GM21786 (cell line): Measurements from ENCODE around the gene TGFBRAP1.

Source experiments
- ATAC-seq: cut with Tn5 transposase; IDR thresholded peaks from one replicate; pipeline ENCODE4 v1.9.1; 2021; ENCODE audit not compliant: unreplicated experiment

Gene TGFBRAP1

GRCh38 chr2:105321875-105322646 is 7.5 kb downstream of the TGFBRAP1 start:
- ATAC-seq: peak; percentile 49

GRCh38 chr2:105320651-105321215 is 8.8 kb downstream of the TGFBRAP1 start:
- no peak for ATAC-seq

GRCh38 chr2:105317937-105318336 is 11.6 kb downstream of the TGFBRAP1 start:
- ATAC-seq: no peak

- ATAC-seq: no peak
Measured at GRCh38 chr2:105315314-105315713, 14.2 kb downstream of the TGFBRAP1 start.

GRCh38 chr2:105313877-105314276 is 15.7 kb downstream of the TGFBRAP1 start:
- no peak for ATAC-seq

GRCh38 chr2:105309147-105309545 is 20.4 kb downstream of the TGFBRAP1 start:
- ATAC-seq: no peak

- no peak for ATAC-seq
Measured at GRCh38 chr2:105308382-105309146, 21.0 kb downstream of the TGFBRAP1 start.

- no peak for ATAC-seq
Measured at GRCh38 chr2:105307962-105308361, 21.6 kb downstream of the TGFBRAP1 start.

GRCh38 chr2:105307550-105307949 is 22.0 kb downstream of the TGFBRAP1 start:
- ATAC-seq: no peak

- ATAC-seq: no peak
Measured at GRCh38 chr2:105307146-105307545, 22.4 kb downstream of the TGFBRAP1 start.

GRCh38 chr2:105301646-105302045 is 27.9 kb downstream of the TGFBRAP1 start:
- no peak for ATAC-seq

GRCh38 chr2:105299290-105299689 is 30.2 kb downstream of the TGFBRAP1 start:
- no peak for ATAC-seq

GRCh38 chr2:105298017-105298416 is 31.5 kb downstream of the TGFBRAP1 start:
- no peak for ATAC-seq

- ATAC-seq: no peak
Measured at GRCh38 chr2:105297216-105297615, 32.3 kb downstream of the TGFBRAP1 start.

- ATAC-seq: no peak
Measured at GRCh38 chr2:105296017-105296611, 33.4 kb downstream of the TGFBRAP1 start.

GRCh38 chr2:105294844-105295481 is 34.6 kb downstream of the TGFBRAP1 start:
- no peak for ATAC-seq

GRCh38 chr2:105294046-105294445 is 35.5 kb downstream of the TGFBRAP1 start:
- no peak for ATAC-seq

- ATAC-seq: no peak
Measured at GRCh38 chr2:105291981-105292380, 37.6 kb downstream of the TGFBRAP1 start.

- ATAC-seq: no peak
Measured at GRCh38 chr2:105290981-105291660, 38.4 kb downstream of the TGFBRAP1 start.

- ATAC-seq: no peak
Measured at GRCh38 chr2:105288133-105288532, 41.4 kb downstream of the TGFBRAP1 start.
